GM19452 (cell line): ENCODE measurements around the gene SLC26A1.
"Not testable (repeated sequence)": the region's sequence is repeated elsewhere in the genome, so short reads cannot be mapped to it uniquely, and the experiment has no call there.

Experiments
- ATAC-seq: cut with Tn5 transposase; IDR thresholded peaks from one replicate; pipeline ENCODE4 v1.9.1; 2021; ENCODE audit not compliant: unreplicated experiment

SLC26A1 gene

GRCh38 chr4:985123-985830, 7.9 kb downstream of the SLC26A1 start:
- no peak for ATAC-seq

- no peak for ATAC-seq
Observed at GRCh38 chr4:984336-985054, 8.7 kb downstream of the SLC26A1 start.

- no peak for ATAC-seq
Observed at GRCh38 chr4:982814-983213, 10.4 kb downstream of the SLC26A1 start.

- ATAC-seq = no peak
Observed at GRCh38 chr4:982291-982690, 10.9 kb downstream of the SLC26A1 start.

GRCh38 chr4:978957-979701, 14.1 kb downstream of the SLC26A1 start:
- no peak for ATAC-seq

GRCh38 chr4:976016-976415, 17.2 kb downstream of the SLC26A1 start:
- ATAC-seq = not testable (repeated sequence)

GRCh38 chr4:974668-975067, 18.5 kb downstream of the SLC26A1 start:
- ATAC-seq = no peak

GRCh38 chr4:973431-974397, 19.5 kb downstream of the SLC26A1 start, which contains the start of gene DGKQ:
Gene DGKQ, minus strand, starts transcription at chr4:973569. Its CDS starts 87 bp downstream, at chr4:973482.
- peak; percentile 70 for ATAC-seq

- peak; percentile 38 for ATAC-seq
Observed at GRCh38 chr4:972651-973424, 20.4 kb downstream of the SLC26A1 start.

GRCh38 chr4:971666-972500, 21.3 kb downstream of the SLC26A1 start:
- ATAC-seq = no peak

GRCh38 chr4:970854-971520, 22.2 kb downstream of the SLC26A1 start:
- ATAC-seq = no peak

GRCh38 chr4:970046-970745, 23.0 kb downstream of the SLC26A1 start:
- ATAC-seq = no peak

GRCh38 chr4:968621-969394, 24.4 kb downstream of the SLC26A1 start:
- no peak for ATAC-seq

GRCh38 chr4:968221-968620, 25.0 kb downstream of the SLC26A1 start:
- no peak for ATAC-seq

GRCh38 chr4:967113-968104, 25.8 kb downstream of the SLC26A1 start:
- ATAC-seq = no peak
